GM18508 (cell line): ENCODE data around the gene CYSTM1.

Experiments used
- ATAC-seq: cut with Tn5 transposase; IDR thresholded peaks from one replicate; pipeline ENCODE4 v1.9.1; 2021; ENCODE audit warnings: moderate number of reproducible peaks; ENCODE audit not compliant: insufficient read depth, unreplicated experiment

Gene CYSTM1

GRCh38 chr5:140227046-140227445 lies 52.1 kb downstream of the CYSTM1 start:
- ATAC-seq, result no peak

GRCh38 chr5:140228364-140228837 lies 53.4 kb downstream of the CYSTM1 start:
- ATAC-seq, result no peak

GRCh38 chr5:140230373-140230772 lies 55.4 kb downstream of the CYSTM1 start:
- no peak for ATAC-seq

GRCh38 chr5:140232731-140233130 lies 57.7 kb downstream of the CYSTM1 start:
- ATAC-seq, result no peak

GRCh38 chr5:140234377-140234989 lies 59.5 kb downstream of the CYSTM1 start:
- no peak for ATAC-seq

GRCh38 chr5:140235791-140236551 lies 61.0 kb downstream of the CYSTM1 start:
- no peak for ATAC-seq

- no peak for ATAC-seq
These were observed 62.1 kb downstream of the CYSTM1 start for GRCh38 chr5:140236891-140237598.

GRCh38 chr5:140238756-140239155 lies 63.8 kb downstream of the CYSTM1 start:
- no peak for ATAC-seq

- no peak for ATAC-seq
These were observed 64.5 kb downstream of the CYSTM1 start for GRCh38 chr5:140239461-140239860.

GRCh38 chr5:140239939-140240700 lies 65.1 kb downstream of the CYSTM1 start:
- ATAC-seq, result peak; percentile 54

- ATAC-seq, result no peak
These were observed 66.2 kb downstream of the CYSTM1 start for GRCh38 chr5:140240987-140241706.

- ATAC-seq, result no peak
These were observed 67.1 kb downstream of the CYSTM1 start for GRCh38 chr5:140242099-140242498.

- no peak for ATAC-seq
These were observed 68.0 kb downstream of the CYSTM1 start for GRCh38 chr5:140242890-140243585.

- ATAC-seq, result no peak
These were observed 68.8 kb downstream of the CYSTM1 start for GRCh38 chr5:140243706-140244250.

- no peak for ATAC-seq
These were observed 69.6 kb downstream of the CYSTM1 start for GRCh38 chr5:140244525-140245025.

- ATAC-seq, result no peak
These were observed 70.4 kb downstream of the CYSTM1 start for GRCh38 chr5:140245341-140245740.

- ATAC-seq, result no peak
These were observed 70.9 kb downstream of the CYSTM1 start for GRCh38 chr5:140245926-140246325.

GRCh38 chr5:140246378-140247122 lies 71.6 kb downstream of the CYSTM1 start:
- no peak for ATAC-seq
